ENCODE measurements around the gene NFU1.

NFU1 gene

DNA sequence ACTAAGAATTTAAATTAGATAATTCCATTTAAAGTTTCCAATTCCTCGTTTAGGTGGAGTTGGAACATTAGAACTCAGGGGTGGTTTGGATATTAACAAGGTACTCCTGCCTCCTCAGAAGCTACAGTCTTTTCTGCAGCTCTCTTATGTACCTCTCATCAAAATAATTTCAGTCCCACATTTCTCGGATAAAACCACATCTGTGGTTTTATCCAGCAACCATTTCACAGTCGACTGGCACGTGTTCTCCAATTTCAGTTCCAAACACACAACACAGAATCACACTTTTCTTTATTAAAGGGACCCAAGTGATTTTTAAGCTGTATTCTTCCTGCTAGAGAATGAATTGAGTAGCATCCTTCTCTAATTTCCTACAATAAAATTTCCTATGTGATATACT lies 22.7 kb upstream of the NFU1 start:
- no peaks in the 10 kb centered on the region for H3K27me3 ChIP-seq (ENCODE audit: control insufficient read depth in 3 of 3, insufficient read depth in 3 of 3, low read depth in 1 of 3, low read length in 3 of 3)
- no peak for DNase-seq (ENCODE audit: low spot score)
- H3K4me2 ChIP-seq (ENCODE audit: insufficient read depth, low read length, poor library complexity, severe bottlenecking), result no peak overlapping the region
- no peak overlapping the region for H2BK12ac ChIP-seq (ENCODE audit: low read length)
- no peak overlapping the region for H3K27ac ChIP-seq (replicated peaks; ENCODE audit: low read length)
- H3K23ac ChIP-seq (ENCODE audit: low read depth, low read length, poor library complexity), result no peak overlapping the region
- H3K36me3 ChIP-seq (replicated peaks in 1 of 2; ENCODE audit: control insufficient read depth in 2 of 2, insufficient read depth in 2 of 2, low read length in 2 of 2), result peaks cover 0 to 4% of the 10 kb centered on the region in 2 donors
- H2AFZ ChIP-seq (ENCODE audit: low read length), result no peak overlapping the region
- no peak overlapping the region for H3K4ac ChIP-seq (ENCODE audit: low read length)
- no peak overlapping the region for H2BK5ac ChIP-seq (ENCODE audit: low read length)
- no peak overlapping the region for H3K4me3 ChIP-seq (ENCODE audit: low read length in 2 of 2)
- no peak overlapping the region for H2AK5ac ChIP-seq (ENCODE audit: low read depth, low read length)
- no peak overlapping the region for H2BK15ac ChIP-seq (ENCODE audit: low read length)
- H3K18ac ChIP-seq (ENCODE audit: low read length), result no peak overlapping the region
- no peaks in the 10 kb centered on the region for H3K79me1 ChIP-seq (ENCODE audit: low read depth, low read length)
- H3K4me1 ChIP-seq (ENCODE audit: control insufficient read depth in 2 of 2, insufficient read depth in 1 of 2, low read depth in 1 of 2, low read length in 2 of 2), result no peaks in the 10 kb centered on the region
- H4K91ac ChIP-seq (ENCODE audit: low read depth, low read length, poor library complexity), result no peak overlapping the region
- no peak overlapping the region for H2BK120ac ChIP-seq (ENCODE audit: low read depth, low read length)
- no peak overlapping the region for H3K9ac ChIP-seq (ENCODE audit: low read depth, low read length, poor library complexity)
- no peak overlapping the region for H3K14ac ChIP-seq (ENCODE audit: low read length)
- H4K8ac ChIP-seq (ENCODE audit: low read depth, low read length), result no peak overlapping the region
- WGBS, 2 donors (ENCODE audit: extremely low coverage in 2 of 2, insufficient read length in 2 of 2, insufficient replicate concordance in 1 of 2), result no CpG with 5 or more reads among the region's 4 CpGs
- H3K9me3 ChIP-seq (replicated peaks in 1 of 2; ENCODE audit: control insufficient read depth in 2 of 2, insufficient read depth in 1 of 2, low read depth in 1 of 2, low read length in 2 of 2), result no peaks in the 10 kb centered on the region

DNA sequence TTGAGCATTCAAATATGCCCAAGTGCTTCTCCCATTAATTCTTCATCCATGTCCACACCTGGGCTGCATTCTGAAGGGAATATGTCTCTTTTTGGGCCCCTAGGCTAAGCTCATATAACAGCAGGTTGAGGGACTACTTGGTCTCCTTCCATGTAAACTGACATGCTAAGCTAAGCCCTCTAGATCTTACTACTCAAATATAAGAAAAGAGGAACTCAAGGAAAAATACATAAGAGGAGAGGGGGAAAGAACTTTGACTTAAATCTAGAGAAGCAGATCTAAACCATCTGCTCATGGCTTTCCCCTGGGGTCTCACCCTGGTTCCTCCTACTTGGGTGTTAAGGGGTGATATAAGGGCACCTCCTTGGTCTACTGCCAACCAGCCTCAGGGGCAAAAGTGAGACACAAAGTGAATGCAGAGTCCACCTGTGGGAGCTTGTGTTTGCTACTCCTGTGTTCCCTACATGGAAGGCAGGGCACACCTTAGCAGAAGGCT lies 19.8 kb upstream of the NFU1 start:
- Histone ChIP-seq H3K27me3 (ENCODE audit: control insufficient read depth in 3 of 3, insufficient read depth in 3 of 3, low read depth in 1 of 3, low read length in 3 of 3) (no peaks in the 10 kb centered on the region), H3K36me3 (replicated peaks in 1 of 2; ENCODE audit: control insufficient read depth in 2 of 2, insufficient read depth in 2 of 2, low read length in 2 of 2) (no peaks in the 10 kb centered on the region), H3K14ac (ENCODE audit: low read length) (no peak overlapping the region), H3K79me1 (ENCODE audit: low read depth, low read length) (no peaks in the 10 kb centered on the region), H2BK15ac (ENCODE audit: low read length) (no peak overlapping the region), H3K4me2 (ENCODE audit: insufficient read depth, low read length, poor library complexity, severe bottlenecking) (no peak overlapping the region), H2AFZ (ENCODE audit: low read length) (no peak overlapping the region), H3K4me1 (ENCODE audit: control insufficient read depth in 2 of 2, insufficient read depth in 1 of 2, low read depth in 1 of 2, low read length in 2 of 2) (peaks cover 0 to 1% of the 10 kb centered on the region in 2 donors), H4K91ac (ENCODE audit: low read depth, low read length, poor library complexity) (no peak overlapping the region), H3K18ac (ENCODE audit: low read length) (no peak overlapping the region), H3K9ac (ENCODE audit: low read depth, low read length, poor library complexity) (no peak overlapping the region), H2AK5ac (ENCODE audit: low read depth, low read length) (no peak overlapping the region), H3K23ac (ENCODE audit: low read depth, low read length, poor library complexity) (no peak overlapping the region), H2BK5ac (ENCODE audit: low read length) (no peak overlapping the region), H3K9me3 (replicated peaks in 1 of 2; ENCODE audit: control insufficient read depth in 2 of 2, insufficient read depth in 1 of 2, low read depth in 1 of 2, low read length in 2 of 2) (no peaks in the 10 kb centered on the region), H4K8ac (ENCODE audit: low read depth, low read length) (no peak overlapping the region), H3K27ac (replicated peaks; ENCODE audit: low read length) (no peak overlapping the region), H2BK120ac (ENCODE audit: low read depth, low read length) (no peak overlapping the region), H3K4me3 (ENCODE audit: low read length in 2 of 2) (no peak overlapping the region), H3K4ac (ENCODE audit: low read length) (no peak overlapping the region), H2BK12ac (ENCODE audit: low read length) (no peak overlapping the region)
- DNase-seq (ENCODE audit: low spot score), result no peak

DNA sequence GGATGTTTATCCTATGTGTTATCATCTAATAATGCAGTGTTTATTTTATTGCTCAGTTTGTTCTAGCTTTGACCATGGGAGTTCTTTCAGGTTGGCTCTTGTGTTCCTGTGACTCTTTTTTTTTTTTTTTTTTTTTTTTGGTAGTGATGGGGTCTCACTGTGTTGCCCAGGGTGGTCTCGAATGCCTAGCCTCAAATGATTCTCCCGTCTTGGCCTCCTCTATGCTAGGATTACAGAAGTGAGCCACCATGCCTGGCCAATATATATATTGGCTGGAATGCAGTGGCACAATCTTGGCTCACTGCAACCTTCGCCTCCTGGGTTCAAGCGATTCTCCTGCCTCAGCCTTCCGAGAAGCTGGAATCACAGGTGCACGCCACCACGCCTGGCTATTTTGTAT lies 18.9 kb upstream of the NFU1 start:
- no peak overlapping the region for H3K4ac ChIP-seq (ENCODE audit: low read length)
- H2AK5ac ChIP-seq (ENCODE audit: low read depth, low read length), result no peak overlapping the region
- no peaks in the 10 kb centered on the region for H3K36me3 ChIP-seq (replicated peaks in 1 of 2; ENCODE audit: control insufficient read depth in 2 of 2, insufficient read depth in 2 of 2, low read length in 2 of 2)
- H2BK12ac ChIP-seq (ENCODE audit: low read length), result no peak overlapping the region
- H3K4me1 ChIP-seq (ENCODE audit: control insufficient read depth in 2 of 2, insufficient read depth in 1 of 2, low read depth in 1 of 2, low read length in 2 of 2), result peaks cover 0 to 1% of the 10 kb centered on the region in 2 donors
- no peak overlapping the region for H4K8ac ChIP-seq (ENCODE audit: low read depth, low read length)
- H3K23ac ChIP-seq (ENCODE audit: low read depth, low read length, poor library complexity), result no peak overlapping the region
- no CpG with 5 or more reads among the region's 7 CpGs for whole genome bisulfite sequencing, 2 donors (ENCODE audit: extremely low coverage in 2 of 2, insufficient read length in 2 of 2, insufficient replicate concordance in 1 of 2)
- H3K4me2 ChIP-seq (ENCODE audit: insufficient read depth, low read length, poor library complexity, severe bottlenecking), result no peak overlapping the region
- no peak for DNase-seq (ENCODE audit: low spot score)
- H3K14ac ChIP-seq (ENCODE audit: low read length), result no peak overlapping the region
- H2BK120ac ChIP-seq (ENCODE audit: low read depth, low read length), result no peak overlapping the region
- H3K27me3 ChIP-seq (ENCODE audit: control insufficient read depth in 3 of 3, insufficient read depth in 3 of 3, low read depth in 1 of 3, low read length in 3 of 3), result no peaks in the 10 kb centered on the region
- no peak overlapping the region for H2AFZ ChIP-seq (ENCODE audit: low read length)
- H3K9ac ChIP-seq (ENCODE audit: low read depth, low read length, poor library complexity), result no peak overlapping the region
- no peak overlapping the region for H3K18ac ChIP-seq (ENCODE audit: low read length)
- no peak overlapping the region for H2BK5ac ChIP-seq (ENCODE audit: low read length)
- H4K91ac ChIP-seq (ENCODE audit: low read depth, low read length, poor library complexity), result no peak overlapping the region
- H3K9me3 ChIP-seq (replicated peaks in 1 of 2; ENCODE audit: control insufficient read depth in 2 of 2, insufficient read depth in 1 of 2, low read depth in 1 of 2, low read length in 2 of 2), result no peaks in the 10 kb centered on the region
- no peaks in the 10 kb centered on the region for H3K79me1 ChIP-seq (ENCODE audit: low read depth, low read length)
- no peak overlapping the region for H3K4me3 ChIP-seq (ENCODE audit: low read length in 2 of 2)
- no peak overlapping the region for H2BK15ac ChIP-seq (ENCODE audit: low read length)
- H3K27ac ChIP-seq (replicated peaks; ENCODE audit: low read length), result no peak overlapping the region

DNA sequence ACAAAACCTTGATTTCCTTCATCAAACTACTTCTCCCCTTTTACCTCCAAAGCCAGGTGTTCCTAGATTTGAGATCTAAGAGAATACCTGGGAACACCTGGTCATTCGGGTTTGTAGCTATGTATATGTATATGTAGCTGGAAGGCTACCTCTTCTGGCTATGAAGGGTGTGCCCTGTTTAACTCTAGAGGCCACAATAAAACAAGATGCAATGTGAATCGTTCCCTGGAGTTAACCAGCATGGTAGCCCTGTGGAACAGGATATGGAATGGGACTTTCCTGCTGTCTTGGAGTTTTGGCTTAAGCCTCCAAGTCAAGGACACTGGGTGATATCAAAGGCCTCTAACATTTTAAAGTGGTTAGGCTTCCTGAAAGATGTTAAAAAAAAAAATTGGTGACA lies 17.7 kb upstream of the NFU1 start:
- no peak overlapping the region for H2BK5ac ChIP-seq (ENCODE audit: low read length)
- peaks cover 0 to 6% of the 10 kb centered on the region in 2 donors for H3K4me1 ChIP-seq (ENCODE audit: control insufficient read depth in 2 of 2, insufficient read depth in 1 of 2, low read depth in 1 of 2, low read length in 2 of 2)
- no peaks in the 10 kb centered on the region for H3K27me3 ChIP-seq (ENCODE audit: control insufficient read depth in 3 of 3, insufficient read depth in 3 of 3, low read depth in 1 of 3, low read length in 3 of 3)
- no peak overlapping the region for H3K4ac ChIP-seq (ENCODE audit: low read length)
- no peak overlapping the region for H2AFZ ChIP-seq (ENCODE audit: low read length)
- H3K9me3 ChIP-seq (replicated peaks in 1 of 2; ENCODE audit: control insufficient read depth in 2 of 2, insufficient read depth in 1 of 2, low read depth in 1 of 2, low read length in 2 of 2), result no peaks in the 10 kb centered on the region
- no peak overlapping the region for H2BK12ac ChIP-seq (ENCODE audit: low read length)
- no peak overlapping the region for H3K9ac ChIP-seq (ENCODE audit: low read depth, low read length, poor library complexity)
- H3K79me1 ChIP-seq (ENCODE audit: low read depth, low read length), result no peaks in the 10 kb centered on the region
- no peak overlapping the region for H4K8ac ChIP-seq (ENCODE audit: low read depth, low read length)
- no peak overlapping the region for H4K91ac ChIP-seq (ENCODE audit: low read depth, low read length, poor library complexity)
- H3K27ac ChIP-seq (replicated peaks; ENCODE audit: low read length), result no peak overlapping the region
- DNase-seq (ENCODE audit: low spot score), result no peak
- no peak overlapping the region for H2BK120ac ChIP-seq (ENCODE audit: low read depth, low read length)
- no CpG with 5 or more reads among the region's 2 CpGs for WGBS, 2 donors (ENCODE audit: extremely low coverage in 2 of 2, insufficient read length in 2 of 2, insufficient replicate concordance in 1 of 2)
- H3K4me2 ChIP-seq (ENCODE audit: insufficient read depth, low read length, poor library complexity, severe bottlenecking), result no peak overlapping the region
- H2BK15ac ChIP-seq (ENCODE audit: low read length), result no peak overlapping the region
- no peak overlapping the region for H3K18ac ChIP-seq (ENCODE audit: low read length)
- H3K4me3 ChIP-seq (ENCODE audit: low read length in 2 of 2), result no peak overlapping the region
- no peak overlapping the region for H2AK5ac ChIP-seq (ENCODE audit: low read depth, low read length)
- H3K23ac ChIP-seq (ENCODE audit: low read depth, low read length, poor library complexity), result no peak overlapping the region
- no peak overlapping the region for H3K14ac ChIP-seq (ENCODE audit: low read length)
- H3K36me3 ChIP-seq (replicated peaks in 1 of 2; ENCODE audit: control insufficient read depth in 2 of 2, insufficient read depth in 2 of 2, low read length in 2 of 2), result no peaks in the 10 kb centered on the region

Data from neuronal stem cell (in vitro differentiated cells).